A375 (cell line): Measurements from ENCODE around the gene TACC3. TPM values are rescaled to one million over a fixed set of nuclear protein-coding genes. Genes with fewer than 3 reads are reported as not detected.

Source experiments
- small RNA-seq: library from RNA; depleted of rRNA; stranded (forward); fragments of <200 nt; gene quantifications from one replicate; pipeline ENCODE3, GENCODE V24; 2014
- total RNA-seq: library from RNA; depleted of rRNA; stranded (reverse); fragments of >200 nt; shearing (Covaris generic); gene quantifications from 2 replicates; pipeline ENCODE4 v1.2.3, GENCODE V29; 2014; rRNA removed

TACC3 gene
- total RNA-seq = 39.3 and 41.1 TPM in 2 replicates

DNA sequence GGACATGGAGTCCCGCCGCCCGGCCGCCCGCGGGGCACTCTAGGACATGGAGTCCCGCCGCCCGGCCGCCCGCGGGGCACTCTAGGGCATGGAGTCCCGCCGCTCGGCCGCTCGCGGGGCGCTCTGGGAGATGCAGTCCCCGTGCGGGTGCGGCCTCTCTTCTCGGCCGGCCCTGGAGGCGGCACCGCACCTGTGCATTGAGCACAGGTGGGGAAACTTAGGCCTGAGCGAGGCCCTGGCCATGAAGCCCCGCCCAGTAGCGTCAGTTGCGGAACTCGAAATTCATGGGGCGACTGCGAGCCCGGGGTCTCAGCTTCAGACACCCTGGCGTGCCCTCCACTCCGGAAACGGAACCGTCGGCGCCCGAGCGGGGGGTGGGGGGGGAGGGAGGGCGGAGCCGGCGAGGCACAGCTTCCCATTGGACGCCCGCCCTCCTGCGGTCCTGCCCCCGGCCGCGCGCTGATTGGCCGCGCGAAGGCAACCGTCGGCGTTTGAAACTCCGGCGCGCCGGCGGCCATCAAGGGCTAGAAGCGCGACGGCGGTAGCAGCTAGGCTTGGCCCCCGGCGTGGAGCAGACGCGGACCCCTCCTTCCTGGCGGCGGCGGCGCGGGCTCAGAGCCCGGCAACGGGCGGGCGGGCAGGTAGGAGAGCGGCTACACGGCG is at the start of gene TACC3, which contains the start of gene TMEM129:
TSS of gene TACC3 (plus strand) at position 519 of the 663 bp plus-strand sequence. CDS start 1,901 bp downstream, outside the sequence.
TSS of gene TMEM129 (minus strand) at position 321 of the 663 bp plus-strand sequence. CDS start 486 bp downstream, outside the sequence.

DNA sequence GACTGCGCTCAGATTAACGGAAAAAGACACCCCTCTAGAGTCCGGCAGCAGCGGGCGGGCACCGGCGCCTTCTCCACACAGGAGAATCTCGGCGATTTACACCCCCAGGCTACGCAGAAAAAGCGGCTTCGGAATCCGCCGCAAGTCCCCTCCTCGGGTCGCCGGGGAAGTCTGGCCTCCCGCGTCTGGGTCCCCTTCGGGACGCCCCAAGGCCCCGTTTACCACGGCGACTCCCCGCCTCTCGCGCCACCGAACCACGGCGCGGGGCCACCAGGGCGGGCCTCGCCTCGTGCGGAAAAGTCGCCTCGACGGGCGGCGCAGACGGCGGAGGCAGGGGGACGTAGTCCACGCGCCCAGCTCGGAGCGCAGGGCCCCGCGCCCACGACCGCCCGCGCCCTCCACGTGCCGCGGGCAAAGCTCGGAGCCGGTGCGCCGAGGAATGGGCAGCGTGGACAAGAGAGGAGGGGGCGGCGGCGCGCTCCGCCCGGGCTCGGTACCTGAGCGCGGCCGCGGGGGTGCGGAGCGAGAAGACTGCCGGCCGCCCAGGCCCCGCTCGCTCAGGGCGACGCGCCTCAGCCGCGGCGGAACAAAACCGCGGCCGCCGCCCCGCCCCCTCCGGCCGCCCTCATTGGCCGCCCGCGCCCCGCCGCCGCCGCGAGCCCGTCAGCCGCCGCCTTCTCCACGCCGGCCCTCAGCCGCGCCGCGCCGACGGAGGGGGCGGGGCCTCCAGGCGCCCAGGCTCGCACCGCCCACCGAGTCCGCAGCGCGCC is 37.4 kb upstream of the TACC3 start, which contains the start of gene FAM53A:
TSS of gene FAM53A (minus strand) at position 578 of the 770 bp plus-strand sequence. CDS start 15,572 bp downstream, outside the sequence.

DNA sequence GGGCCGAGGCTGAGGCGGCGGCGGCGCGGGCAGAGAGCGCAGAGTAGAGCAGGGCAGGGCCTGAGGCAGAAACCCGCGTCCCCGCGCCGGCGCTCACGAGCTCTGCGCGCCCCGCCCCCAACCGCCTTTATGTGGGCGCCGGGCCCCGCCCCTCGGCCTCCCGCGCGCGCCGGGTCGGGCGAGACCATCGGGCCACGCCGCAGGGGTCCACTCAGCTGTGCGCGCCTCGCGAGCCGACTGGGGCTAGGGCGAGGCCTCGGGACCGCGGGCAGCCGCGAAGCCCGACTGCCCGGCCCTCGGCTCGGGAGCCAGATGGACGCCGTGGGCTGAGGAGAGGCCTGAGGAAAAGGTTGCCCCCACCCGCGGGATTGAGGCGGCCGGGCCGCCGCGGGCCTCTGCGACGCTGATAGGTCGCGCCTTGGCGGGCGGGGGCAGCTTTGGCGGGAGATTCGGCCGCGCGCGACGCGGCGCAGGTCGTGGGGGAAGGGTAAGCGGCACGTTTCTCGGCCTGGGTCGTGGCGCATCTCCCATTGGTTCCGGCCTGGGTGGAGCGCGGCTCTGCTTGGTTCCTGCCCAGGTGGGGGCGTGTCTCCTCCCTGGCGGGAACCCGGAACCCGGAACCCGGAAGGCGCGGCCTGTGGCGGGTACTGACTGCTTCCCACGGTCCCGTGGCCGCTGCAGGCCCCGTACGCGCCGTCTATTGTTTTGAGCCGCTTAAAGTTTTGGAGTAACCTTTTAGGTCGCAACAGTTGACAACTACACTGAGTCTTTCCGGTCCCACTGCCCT is 8.9 kb upstream of the TACC3 start, which contains the start of gene SLBP:
TSS of gene SLBP (minus strand) at position 104 of the 787 bp plus-strand sequence. CDS start 131 bp downstream, outside the sequence.

DNA sequence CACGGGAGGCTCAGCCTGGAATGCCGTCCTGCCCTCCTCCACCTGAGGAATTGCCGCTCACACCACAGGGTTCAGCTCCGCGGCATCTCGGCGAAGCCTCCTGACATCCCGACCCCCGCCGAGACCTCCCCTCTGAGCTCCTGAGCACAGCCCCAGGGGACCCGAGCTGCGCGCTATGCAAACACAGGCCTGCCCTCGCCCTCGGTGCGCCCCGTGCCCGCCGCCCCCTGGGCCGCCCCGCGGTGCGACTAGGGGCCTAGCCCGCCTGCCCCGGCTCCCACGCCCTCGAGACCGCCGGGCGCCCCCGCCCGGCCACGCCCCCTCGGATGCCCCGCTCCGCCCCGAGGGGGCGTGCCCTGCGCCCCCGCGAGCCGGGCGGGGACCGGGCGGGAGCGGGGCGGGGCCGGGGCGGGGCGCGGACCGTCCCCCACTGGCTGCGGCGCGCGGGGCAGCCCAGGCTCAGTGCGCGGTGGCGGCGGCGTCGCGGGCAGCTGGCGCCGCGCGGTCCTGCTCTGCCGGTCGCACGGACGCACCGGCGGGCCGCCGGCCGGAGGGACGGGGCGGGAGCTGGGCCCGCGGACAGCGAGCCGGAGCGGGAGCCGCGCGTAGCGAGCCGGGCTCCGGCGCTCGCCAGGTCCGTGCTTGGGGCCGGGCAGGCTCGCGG is 71.6 kb downstream of the TACC3 start, which contains the start of gene FGFR3:
TSS of gene FGFR3 (plus strand) at position 462 of the 664 bp plus-strand sequence. CDS start 642 bp downstream, outside the sequence.

Small RNAs within 50 kb of the gene (small RNA-seq; reads per million reads assigned to genes)
- not detected for gene RF00019

Other genes with a start within 250 kb of the TACC3 start
- 3.2 and 5.8 TPM in 2 replicates for gene FAM53A, start 37.2 kb upstream of the TACC3 start, total RNA-seq
- gene SLBP, start 9.2 kb upstream of the TACC3 start, total RNA-seq = 117 and 120 TPM in 2 replicates
- gene TMEM129, start 198 bp upstream of the TACC3 start, total RNA-seq = 41.4 and 51.4 TPM in 2 replicates
- 2.8 and 3.1 TPM in 2 replicates for gene FGFR3, start 71.8 kb downstream of the TACC3 start, total RNA-seq
- gene LETM1, start 134.6 kb downstream of the TACC3 start, total RNA-seq = 112 and 114 TPM in 2 replicates
- 74.6 and 84.9 TPM in 2 replicates for gene NSD2, start 149.9 kb downstream of the TACC3 start, total RNA-seq